Stimulated activated CD4-positive, alpha-beta T cell treated with anti-CD3 and anti-CD28 coated beads, Interleukin-2, amount 100 ng/mL, for 48 hours (primary cell): ENCODE measurements around the gene KRT84.

Experiments
- DNase-seq, 2 donors: peaks; one replicate each; pipeline ENCODE4 v3.0.0-alpha.2; 2020

The KRT84 gene

DNA sequence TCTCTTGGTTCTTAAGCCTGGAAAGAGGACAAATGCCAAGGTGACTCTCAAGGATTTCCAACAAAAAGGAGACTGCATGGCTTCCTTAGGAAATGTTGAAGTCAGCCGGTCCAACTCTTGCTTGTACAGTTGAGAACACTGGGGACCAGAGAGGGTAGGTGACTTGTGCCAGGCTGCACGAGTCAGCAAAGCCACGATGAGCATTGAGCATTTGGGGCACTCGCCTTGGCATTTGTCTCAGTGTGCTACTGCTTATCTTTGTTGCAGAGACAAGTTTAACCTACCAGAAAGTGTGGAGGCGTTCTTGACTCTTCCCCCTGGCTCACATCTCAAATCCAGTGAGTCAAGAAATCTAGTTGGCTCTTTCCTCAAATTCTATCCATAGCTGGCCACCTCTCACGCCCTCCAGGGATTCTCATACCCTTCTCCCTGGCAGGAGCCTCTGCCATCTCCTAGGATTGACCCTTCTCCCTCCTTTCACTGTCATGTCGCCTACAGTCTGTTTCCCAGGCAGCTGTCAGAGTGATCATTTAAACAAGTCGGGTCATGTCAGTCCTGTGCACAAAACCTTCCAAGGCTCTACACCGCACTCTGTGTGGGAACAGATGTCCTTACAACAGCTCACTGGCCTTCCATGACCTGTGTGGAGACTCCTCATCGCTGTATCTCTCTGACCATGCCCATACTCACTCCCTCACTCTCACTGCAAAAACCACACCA, 47.1 kb downstream of the KRT84 start:
- no peak for DNase-seq

DNA sequence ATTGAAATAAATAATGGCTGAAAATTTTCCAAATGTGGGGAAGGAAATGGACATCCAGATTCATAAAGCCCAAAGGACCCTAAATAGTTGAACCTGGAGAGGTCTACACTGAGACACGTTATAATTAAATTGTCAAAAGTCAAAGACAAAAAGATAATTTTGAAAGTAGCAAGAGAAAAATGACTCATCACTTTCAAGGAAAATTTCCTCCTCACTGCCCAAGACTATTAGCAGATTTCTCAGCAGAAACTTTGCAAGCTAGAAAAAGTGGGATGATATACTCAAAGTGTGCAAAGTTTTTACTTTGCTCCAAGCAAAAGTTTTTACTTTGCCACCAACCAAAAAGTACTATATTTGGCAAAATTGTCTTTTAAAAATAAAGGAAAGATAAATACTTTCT, 48.4 kb downstream of the KRT84 start:
- no peak for DNase-seq

DNA sequence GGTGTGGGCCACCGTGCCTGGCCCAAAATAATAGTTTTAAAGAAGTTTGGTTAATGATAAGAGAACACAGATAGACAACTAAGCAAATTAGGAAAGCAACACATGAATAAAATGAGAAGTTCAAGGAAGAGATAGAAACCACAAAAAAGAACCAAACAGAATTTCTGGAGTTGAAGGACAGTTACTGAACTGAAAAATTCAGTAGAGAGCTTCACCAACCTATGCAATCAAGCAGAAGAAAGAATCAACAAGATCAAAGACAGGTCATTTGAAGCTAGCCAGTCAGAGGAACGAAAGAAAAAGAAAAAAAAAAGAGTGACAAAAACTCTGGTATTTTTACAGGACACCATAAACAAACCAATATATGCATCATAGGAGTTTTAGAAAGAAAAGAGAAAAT, 48.8 kb downstream of the KRT84 start:
- no peak for DNase-seq

- no peak for DNase-seq
Observed at GRCh38 chr12:52335598-52336262, 49.7 kb downstream of the KRT84 start.

GRCh38 chr12:52334185-52334584, 51.3 kb downstream of the KRT84 start:
- no peak for DNase-seq

GRCh38 chr12:52333321-52333720, 52.1 kb downstream of the KRT84 start:
- no peak for DNase-seq

DNA sequence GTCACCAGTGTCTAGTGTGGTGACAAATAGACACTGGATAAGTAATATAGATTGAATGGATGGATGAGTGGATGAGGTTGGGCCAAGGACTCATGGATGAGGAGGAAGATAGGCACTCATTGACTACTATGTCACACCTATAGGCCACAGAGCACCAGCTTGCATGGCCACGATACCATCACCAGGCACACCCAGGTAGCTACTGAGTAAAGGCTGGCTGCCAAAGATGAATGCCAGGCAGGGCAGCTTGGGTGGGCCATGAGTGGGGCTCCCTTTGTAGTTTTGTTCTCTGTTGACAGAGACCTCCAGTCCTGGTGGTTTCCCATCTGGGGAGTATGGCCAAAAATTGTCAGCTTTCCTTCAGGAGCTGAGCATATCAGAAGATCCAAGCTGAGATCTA, 53.1 kb downstream of the KRT84 start:
- DNase-seq, result no peak

DNA sequence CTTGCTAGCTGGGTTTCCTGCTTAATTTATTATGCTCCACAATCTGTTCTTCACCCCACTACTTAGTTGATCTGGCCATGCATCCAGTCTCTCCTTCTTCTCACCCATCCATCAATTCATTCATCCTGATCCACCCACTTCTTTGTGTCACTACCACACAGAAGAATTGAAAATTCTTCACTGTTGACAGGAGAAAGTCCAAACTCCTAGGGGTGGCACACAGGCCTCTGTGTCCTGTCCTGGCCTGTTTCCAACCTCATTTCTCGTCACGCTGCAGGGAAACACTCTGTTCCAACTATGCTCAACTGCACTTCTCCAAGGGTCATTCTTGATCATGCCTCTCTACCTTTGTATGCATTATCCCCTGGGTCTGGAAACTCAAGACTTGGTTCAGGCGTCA, 53.6 kb downstream of the KRT84 start:
- DNase-seq, result no peak

DNA sequence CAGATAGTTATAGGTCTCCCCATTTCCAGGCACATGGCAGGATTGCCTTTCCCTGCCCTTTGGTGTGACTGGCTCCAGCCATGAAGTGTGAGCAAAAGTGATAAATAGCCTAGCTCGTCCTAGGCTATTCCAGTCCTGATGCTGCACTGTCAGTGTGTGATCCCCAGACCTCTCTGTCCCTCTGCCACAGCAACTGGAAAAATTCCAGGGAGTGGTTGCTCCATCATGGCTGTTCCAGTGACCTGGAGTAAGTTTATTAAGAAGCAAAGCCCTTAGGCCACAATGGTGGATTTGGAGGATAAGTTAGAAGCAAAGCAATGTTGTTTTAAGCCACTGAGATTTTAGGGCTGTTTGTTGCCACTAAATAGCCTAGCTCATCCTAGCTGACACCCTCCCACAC, 54.4 kb downstream of the KRT84 start:
- no peak for DNase-seq

DNA sequence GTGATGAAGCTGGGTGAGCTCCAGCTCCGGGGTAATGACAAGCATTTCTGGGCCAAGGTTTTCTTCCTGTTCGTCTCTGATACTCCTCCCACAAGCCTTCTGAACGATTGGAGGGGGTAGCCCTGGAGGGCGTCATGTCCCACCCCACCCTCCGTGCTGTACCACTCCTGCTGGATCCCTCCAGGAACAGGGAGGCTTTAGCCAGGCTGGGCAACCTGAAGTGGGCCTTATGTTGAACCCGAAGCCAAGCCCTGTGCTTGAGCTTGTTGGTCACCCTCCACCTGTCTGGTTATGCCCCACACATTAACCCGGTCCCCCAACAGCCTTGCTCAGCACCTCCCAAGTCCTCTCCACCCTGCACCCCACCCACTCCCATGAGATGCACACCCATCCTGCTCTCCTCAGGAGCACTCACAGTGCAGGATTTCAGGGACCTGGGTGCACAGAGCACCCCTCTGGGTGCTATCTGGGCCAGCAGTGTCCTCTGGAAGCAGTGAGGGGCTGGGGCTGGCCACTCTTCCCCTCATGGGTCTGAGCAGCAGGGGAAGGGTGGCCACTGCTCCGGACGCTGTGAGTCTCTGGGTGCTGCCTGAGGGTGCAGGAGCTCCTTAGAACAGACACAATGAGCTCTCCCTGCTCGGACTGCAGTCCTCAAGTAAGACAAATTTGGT, 57.5 kb downstream of the KRT84 start:
- DNase-seq, result no peak
